Glomerular visceral epithelial cell (primary cell): ENCODE measurements around the gene MUSTN1.

Experiments used
- DNase-seq: peaks from one replicate; pipeline ENCODE4 v3.0.0-alpha.2; 2016; ENCODE audit errors: extremely low spot score

MUSTN1 gene

DNA sequence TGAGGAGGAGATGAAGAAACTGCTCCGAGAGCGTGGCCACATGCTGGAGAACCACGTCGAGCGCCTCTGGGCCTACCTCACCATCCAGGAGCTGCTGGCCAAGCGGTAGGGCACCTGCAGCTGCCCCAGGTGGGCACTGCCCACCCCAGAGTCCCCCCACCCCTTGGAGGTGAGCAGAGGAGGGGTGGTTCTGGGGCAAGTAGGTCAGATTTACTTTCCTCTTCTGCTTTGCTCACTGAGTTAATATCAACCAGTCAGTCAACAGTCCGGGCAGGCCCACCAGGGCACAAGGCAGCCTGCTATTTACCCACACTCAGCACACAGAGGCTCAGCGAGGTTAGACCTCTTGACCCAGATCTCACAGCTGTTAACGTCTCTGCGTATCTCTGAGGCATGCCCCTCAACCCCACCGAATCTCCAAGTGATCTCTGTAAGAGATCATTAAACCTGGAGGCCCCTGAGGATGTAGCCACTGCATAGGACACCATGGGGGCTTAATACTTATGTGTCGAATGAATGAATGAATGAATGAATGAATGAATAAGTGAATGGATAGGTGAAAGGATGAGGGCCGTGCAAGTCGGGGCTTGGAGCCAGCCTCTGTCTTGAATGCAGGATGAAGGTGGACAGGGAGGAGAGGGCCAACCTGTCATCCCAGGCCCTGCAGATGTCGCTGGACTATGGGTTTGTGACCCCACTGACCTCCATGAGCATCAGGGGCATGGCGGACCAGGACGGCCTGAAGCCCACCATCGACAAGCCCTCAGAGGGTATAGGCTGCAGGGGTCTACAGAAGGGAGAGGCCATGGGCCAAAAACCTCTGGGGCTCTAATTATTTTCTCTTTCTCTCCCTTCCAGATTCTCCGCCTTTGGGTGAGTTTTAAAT is 48.2 kb downstream of the MUSTN1 start:
- DNase-seq, result no peak

DNA sequence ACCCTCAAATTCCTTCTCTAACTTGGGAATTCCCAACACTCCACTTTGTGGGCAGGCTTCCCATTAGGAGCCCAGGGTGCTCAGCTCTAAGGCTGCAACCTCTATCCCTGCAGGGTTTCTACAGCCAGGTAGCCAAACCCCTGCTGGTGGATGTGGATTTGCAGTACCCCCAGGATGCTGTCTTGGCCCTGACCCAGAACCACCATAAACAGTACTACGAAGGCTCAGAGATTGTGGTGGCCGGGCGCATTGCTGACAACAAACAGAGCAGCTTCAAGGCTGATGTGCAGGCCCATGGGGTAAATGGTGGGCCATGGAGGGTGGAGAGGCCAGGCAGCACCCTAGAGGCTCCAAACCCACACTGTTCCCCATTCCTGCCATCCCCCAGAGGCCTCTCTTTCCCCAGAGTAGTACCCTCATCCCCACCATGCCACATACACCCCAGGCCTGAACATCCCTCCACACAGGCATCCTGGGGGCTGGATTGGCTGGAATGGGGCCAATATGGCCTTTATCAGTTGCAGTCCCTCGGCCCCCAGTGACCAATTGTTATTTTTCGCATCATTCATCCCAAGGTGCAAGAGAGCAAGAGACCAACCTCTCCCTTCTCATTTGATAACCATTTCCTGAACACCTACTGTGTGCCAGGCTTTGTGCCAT is 49.8 kb downstream of the MUSTN1 start:
- no peak for DNase-seq

DNA sequence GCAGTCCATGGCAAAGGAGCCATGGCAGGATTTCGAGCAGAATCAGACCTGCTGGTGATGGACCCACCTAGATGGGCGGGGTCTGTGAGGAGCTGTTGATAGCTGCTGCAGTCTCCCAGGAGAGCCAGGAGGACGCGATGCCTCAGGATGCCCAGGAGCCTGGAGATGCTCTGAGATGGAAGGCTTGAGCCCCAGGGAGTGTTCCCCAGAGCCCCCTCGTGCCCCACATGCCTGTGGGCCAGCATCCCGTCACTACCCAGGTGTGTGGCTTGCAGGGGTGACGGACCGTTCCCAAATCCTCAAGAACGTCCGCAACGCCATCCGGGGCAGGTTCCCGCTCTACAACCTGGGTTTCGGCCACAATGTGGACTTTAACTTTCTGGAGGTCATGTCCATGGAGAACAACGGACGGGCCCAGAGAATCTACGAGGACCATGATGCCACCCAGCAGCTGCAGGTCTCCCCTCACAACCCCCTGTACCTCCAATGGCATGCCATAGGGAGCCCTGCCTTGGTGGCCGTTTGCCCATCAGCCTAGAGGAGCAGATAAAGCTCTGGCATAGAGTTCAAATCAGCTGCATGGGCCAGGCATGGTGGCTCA is 50.7 kb downstream of the MUSTN1 start:
- no peak for DNase-seq

DNA sequence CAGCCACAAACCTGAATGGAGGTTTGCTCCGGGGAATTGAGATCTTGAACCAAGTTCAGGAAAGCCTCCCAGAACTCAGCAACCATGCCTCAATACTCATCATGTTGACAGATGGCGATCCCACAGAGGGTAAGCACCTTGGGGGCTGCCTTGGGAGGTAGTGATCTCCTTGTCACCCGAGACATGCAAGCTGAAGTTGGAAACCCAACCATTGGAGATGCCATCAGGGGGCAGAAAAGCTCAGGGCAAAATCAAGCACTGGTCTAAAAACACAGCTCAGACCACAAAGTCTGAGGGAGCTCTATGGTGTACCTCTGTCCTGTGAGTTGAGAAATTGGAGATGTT is 51.6 kb downstream of the MUSTN1 start:
- DNase-seq, result no peak
